Tibial nerve (tissue), 3 donors: Measurements from ENCODE around the gene HMCN2.

Experiments used
- POLR2A ChIP-seq, 2 donors: fragments of 450-650 bp; IDR thresholded peaks; one replicate each; pipeline ENCODE4 v1.6.1; 2017; ENCODE audit warnings: antibody characterized with exemption in 2 of 2, mild to moderate bottlenecking in 2 of 2, moderate library complexity in 2 of 2
- TF ChIP-seq, protein P1 (sequence below), 5 experiments: fragments of 200-600 bp in 3 of 5; fragments of 450-650 bp in 2 of 5; sonication (generic) in 3 of 5; IDR thresholded peaks; one replicate each; pipeline ENCODE4 v1.5.1; 2016 to 2019; ENCODE audit warnings: antibody characterized with exemption in 5 of 5, mild to moderate bottlenecking in 3 of 5, moderate library complexity in 2 of 5

DNA sequence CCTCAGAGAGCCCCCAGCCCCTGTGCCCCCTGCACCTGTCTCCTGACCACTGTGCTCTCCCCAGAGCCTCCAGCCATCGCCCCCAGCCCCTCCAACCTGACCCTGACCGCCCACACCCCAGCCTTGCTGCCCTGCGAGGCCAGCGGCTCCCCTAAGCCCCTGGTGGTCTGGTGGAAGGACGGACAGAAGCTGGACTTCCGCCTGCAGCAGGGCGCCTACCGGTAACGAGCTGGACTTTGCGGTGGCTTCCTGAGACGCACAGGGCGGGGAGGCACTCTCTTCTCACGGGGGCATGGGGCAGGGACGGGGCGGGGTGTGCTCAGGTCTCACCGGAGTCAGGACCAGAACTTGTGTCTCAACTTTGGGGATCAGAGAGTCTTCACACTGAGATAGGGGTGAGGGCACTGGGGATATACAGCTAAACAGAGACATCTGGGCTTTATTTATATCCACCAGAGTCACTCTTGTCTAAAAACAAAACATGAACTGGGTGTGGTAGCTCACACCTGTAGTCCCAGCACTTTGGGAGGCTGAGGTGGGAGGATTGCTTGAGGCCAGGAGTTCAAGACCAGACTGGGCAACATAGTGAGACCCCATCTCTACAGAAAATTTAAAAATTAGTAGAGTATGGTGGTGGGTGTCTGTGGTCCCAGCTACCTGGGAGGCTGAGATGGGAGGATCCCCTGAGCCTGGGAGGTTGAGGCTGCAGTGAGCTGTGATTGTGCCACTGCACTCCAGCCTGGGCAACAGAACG is 133.1 kb downstream of the HMCN2 start:
- TF ChIP-seq, protein P1, sequence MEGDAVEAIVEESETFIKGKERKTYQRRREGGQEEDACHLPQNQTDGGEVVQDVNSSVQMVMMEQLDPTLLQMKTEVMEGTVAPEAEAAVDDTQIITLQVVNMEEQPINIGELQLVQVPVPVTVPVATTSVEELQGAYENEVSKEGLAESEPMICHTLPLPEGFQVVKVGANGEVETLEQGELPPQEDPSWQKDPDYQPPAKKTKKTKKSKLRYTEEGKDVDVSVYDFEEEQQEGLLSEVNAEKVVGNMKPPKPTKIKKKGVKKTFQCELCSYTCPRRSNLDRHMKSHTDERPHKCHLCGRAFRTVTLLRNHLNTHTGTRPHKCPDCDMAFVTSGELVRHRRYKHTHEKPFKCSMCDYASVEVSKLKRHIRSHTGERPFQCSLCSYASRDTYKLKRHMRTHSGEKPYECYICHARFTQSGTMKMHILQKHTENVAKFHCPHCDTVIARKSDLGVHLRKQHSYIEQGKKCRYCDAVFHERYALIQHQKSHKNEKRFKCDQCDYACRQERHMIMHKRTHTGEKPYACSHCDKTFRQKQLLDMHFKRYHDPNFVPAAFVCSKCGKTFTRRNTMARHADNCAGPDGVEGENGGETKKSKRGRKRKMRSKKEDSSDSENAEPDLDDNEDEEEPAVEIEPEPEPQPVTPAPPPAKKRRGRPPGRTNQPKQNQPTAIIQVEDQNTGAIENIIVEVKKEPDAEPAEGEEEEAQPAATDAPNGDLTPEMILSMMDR (IDR thresholded peaks at IDR 0.05): no peak
- no peak for TF ChIP-seq POLR2A (IDR thresholded peaks at IDR 0.05)
